ENCODE measurements around the gene ACADM. TPM values are rescaled to one million over a fixed set of nuclear protein-coding genes. Genes with fewer than 3 reads are reported as not detected.
"Not testable (repeated sequence)": the region's sequence is repeated elsewhere in the genome, so short reads cannot be mapped to it uniquely, and the experiment has no call there.

ACADM gene
- total RNA-seq, 2 donors from 2014 or later: 41.3 to 61.9 TPM

GRCh38 chr1:75794382-75794781 is 69.9 kb downstream of the ACADM start:
- H3K27ac Mint-ChIP-seq: no peak overlapping the region
- H3K27me3 Mint-ChIP-seq: no peaks in the 10 kb centered on the region
- H3K4me1 Mint-ChIP-seq: peaks cover 34% of the 10 kb centered on the region
- no peak overlapping the region for H3K4me3 Mint-ChIP-seq
- H3K9me3 Mint-ChIP-seq: no peaks in the 10 kb centered on the region
- peaks cover 99% of the 10 kb centered on the region for H3K36me3 Mint-ChIP-seq (ENCODE audit: low read depth)
- ATAC-seq (replicated peaks): no peak

DNA sequence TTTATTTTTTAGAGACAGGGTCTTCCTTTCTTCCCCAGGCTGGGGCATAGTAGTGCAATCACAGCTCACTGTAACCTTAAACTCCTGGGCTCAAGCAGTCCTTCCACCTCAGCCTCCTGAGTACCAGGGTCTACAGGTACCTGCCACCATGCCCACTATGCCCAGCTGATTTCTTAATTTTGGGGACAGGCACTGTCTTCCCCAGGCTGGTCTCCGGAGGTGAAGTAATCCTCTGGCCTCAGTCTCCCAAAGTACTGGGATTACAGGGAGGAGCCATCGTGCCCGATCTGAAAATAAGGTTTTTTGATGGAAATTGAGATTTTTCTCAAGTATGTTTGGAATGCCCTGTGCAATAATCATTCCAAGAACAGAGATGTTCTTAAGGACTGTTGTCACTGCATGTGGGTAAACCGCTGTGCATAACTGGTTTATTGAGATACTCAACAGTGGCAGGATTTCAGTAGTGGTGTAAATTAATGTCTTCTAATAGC is 71.2 kb downstream of the ACADM start:
- Mint-ChIP-seq H3K4me3 (no peak overlapping the region), H3K27ac (no peak overlapping the region), H3K4me1 (peaks cover 22% of the 10 kb centered on the region), H3K9me3 (no peaks in the 10 kb centered on the region), H3K27me3 (no peaks in the 10 kb centered on the region), H3K36me3 (ENCODE audit: low read depth) (peaks cover 86% of the 10 kb centered on the region)
- ATAC-seq (replicated peaks): no peak

DNA sequence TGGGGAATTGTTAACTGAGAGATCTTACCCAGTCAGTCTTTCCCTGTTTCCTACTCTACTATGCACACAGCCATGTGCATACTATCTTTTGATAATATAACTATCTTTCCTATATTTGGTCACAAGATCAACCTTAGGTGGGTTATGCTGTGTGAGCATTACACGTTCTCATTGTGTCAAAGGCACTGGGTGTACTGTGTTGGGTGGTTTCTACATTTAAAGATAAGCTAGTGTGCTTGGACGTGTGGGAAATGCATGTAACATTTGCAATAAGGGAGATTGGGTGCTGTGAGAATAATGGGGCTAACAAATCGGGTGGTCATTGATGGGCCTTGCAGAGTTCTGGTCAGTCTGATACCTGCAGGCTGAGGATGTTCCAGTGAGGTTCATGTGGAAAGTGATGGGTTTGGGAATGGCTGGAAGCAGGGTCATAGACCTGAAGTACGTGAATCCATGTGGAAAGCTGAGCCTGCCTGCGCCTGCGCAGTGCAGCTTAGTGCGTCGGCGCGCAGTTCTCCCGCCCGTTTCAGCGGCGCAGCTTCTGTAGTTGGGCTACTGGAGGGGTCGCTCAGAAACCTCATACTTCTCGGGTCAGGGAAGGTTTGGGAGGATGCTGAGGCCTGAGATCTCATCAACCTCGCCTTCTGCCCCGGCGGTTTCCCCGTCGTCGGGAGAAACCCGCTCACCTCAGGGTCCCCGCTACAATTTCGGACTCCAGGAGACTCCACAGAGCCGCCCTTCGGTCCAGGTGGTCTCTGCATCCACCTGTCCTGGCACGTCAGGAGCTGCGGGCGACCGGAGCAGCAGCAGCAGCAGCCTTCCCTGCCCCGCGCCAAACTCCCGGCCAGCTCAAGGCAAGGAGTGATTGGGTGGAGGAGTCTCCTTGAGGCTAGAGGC is 72.1 kb downstream of the ACADM start, which contains the start of gene MSH4:
TSS of gene MSH4 (plus strand) at position 507 of the 897 bp plus-strand sequence. CDS start at position 611, 104 bp downstream.
- Mint-ChIP-seq H3K27ac (no peak within 1 kb of the TSS), H3K27me3 (no peaks in the 10 kb centered on the region), H3K36me3 (ENCODE audit: low read depth) (peaks cover 77% of the 10 kb centered on the region), H3K4me1 (peaks cover 13% of the 10 kb centered on the region), H3K4me3 (no peak within 1 kb of the TSS), H3K9me3 (no peaks in the 10 kb centered on the region)
- no peak for ATAC-seq (replicated peaks)

- no peak overlapping the region for H3K4me3 Mint-ChIP-seq
- no peaks in the 10 kb centered on the region for H3K27me3 Mint-ChIP-seq
- ATAC-seq (replicated peaks): no peak
- no peaks in the 10 kb centered on the region for H3K9me3 Mint-ChIP-seq
- peaks cover 11% of the 10 kb centered on the region for H3K4me1 Mint-ChIP-seq
- no peak overlapping the region for H3K27ac Mint-ChIP-seq
- peaks cover 71% of the 10 kb centered on the region for H3K36me3 Mint-ChIP-seq (ENCODE audit: low read depth)
Observed at GRCh38 chr1:75797273-75797588, 72.7 kb downstream of the ACADM start.

DNA sequence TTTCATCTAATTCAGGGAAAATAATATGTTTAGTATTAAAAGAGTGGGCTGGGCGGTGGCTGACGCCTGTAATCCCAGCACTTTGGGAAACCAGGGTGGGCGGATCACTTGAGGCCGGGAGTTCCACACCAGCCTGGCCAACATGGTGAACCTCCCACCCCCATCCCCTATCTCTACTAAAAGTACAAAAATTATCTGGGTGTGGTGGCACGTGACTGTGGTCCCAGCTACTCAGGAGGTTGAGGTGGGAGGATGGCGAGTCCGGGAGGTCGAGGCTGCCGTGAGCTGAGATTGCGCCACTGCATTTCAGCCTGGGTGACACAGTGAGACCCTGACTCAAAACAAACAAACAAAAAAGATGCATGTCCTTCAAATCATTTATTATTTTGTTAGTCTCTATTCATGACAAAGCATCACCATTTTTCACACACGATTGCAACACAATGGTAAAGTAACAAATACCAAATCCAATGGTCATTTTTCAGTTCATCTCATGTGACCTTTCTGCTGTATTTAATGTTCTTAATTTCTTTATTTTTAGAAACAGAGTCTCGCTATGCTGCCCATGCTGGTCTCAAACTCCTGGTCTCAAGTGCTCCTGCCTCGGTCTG is 73.2 kb downstream of the ACADM start:
- no peak for ATAC-seq (replicated peaks)
- Mint-ChIP-seq H3K4me1 (peaks cover 11% of the 10 kb centered on the region), H3K36me3 (ENCODE audit: low read depth) (peaks cover 66% of the 10 kb centered on the region), H3K4me3 (no peak overlapping the region), H3K9me3 (no peaks in the 10 kb centered on the region), H3K27me3 (no peaks in the 10 kb centered on the region), H3K27ac (peak overlapping the region; percentile 12)

DNA sequence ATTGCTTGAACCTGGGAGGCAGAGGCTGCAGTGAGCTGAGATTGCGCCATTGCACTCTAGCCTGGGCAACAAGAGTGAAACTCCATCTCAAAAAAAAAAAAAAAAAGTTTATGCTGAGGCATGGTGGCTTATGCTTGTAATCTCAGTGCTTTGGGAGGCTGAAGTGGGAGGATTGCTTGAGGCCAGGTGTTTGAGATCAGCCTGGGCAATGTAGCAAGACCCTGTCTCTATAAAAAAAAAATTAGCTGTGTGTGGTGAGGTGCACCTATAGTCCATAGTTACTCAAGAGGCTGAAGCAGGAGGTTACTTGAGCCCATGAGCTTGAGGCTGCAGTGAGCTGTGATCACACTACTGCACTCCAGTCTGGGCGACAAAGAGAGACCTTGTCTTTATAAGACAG is 77.0 kb downstream of the ACADM start:
- not testable (repeated sequence) for H3K27me3 Mint-ChIP-seq; ATAC-seq (replicated peaks); H3K27ac Mint-ChIP-seq; H3K9me3 Mint-ChIP-seq; H3K4me3 Mint-ChIP-seq; H3K4me1 Mint-ChIP-seq
- peaks cover 28% of the 10 kb centered on the region for H3K36me3 Mint-ChIP-seq (ENCODE audit: low read depth)

DNA sequence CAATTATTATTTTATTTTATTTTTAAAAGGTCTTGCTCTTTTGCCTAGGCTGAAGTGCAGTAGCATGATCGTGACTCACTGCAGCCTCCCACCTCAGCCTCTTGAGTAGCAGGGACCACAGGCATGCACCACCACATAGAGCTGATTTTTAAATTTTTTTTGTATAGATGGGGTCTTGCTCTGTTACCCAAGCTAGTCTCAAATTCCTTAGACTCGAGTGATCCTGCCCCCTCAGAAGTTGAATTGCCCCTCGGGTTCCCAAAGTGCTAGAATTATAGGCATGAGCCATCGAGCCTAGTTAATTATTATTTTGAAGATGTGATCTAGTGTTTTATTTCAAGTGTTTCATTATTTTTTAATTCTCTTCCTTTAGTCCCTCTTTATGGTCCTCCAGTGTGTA is 84.4 kb downstream of the ACADM start:
- no peak for ATAC-seq (replicated peaks)
- H3K9me3 Mint-ChIP-seq: no peaks in the 10 kb centered on the region
- H3K4me1 Mint-ChIP-seq: no peaks in the 10 kb centered on the region
- H3K4me3 Mint-ChIP-seq: no peak overlapping the region
- H3K27me3 Mint-ChIP-seq: no peaks in the 10 kb centered on the region
- H3K36me3 Mint-ChIP-seq (ENCODE audit: low read depth): no peaks in the 10 kb centered on the region
- no peak overlapping the region for H3K27ac Mint-ChIP-seq

- not testable (repeated sequence) for H3K9me3 Mint-ChIP-seq; H3K36me3 Mint-ChIP-seq (ENCODE audit: low read depth); H3K4me1 Mint-ChIP-seq; ATAC-seq (replicated peaks); H3K27me3 Mint-ChIP-seq; H3K4me3 Mint-ChIP-seq; H3K27ac Mint-ChIP-seq
Observed at GRCh38 chr1:75810113-75810512, 85.6 kb downstream of the ACADM start.

- no peaks in the 10 kb centered on the region for H3K27me3 Mint-ChIP-seq
- H3K4me1 Mint-ChIP-seq: no peaks in the 10 kb centered on the region
- no peak for ATAC-seq (replicated peaks)
Observed at GRCh38 chr1:75811211-75811981, 86.9 kb downstream of the ACADM start.

DNA sequence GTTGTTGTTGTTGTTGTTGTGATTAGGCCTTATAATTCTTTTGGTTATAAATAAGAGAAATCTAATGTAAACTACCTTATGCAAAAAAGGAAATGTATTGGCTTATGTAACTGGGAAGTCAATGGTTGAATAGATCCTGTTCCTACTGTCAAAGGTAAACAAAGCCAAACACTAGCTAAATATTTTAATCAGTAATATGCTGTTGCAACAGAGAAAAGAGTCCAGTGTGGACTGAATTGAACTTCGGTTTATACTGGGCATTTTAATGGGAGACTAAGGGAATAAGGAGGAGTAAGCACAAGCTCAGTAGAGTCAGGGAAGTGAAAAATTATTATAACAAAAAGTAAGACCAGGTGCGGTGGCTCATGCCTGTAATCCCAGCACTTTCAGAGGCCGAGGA is 87.6 kb downstream of the ACADM start:
- Mint-ChIP-seq H3K4me1 (no peaks in the 10 kb centered on the region), H3K4me3 (no peak overlapping the region), H3K9me3 (no peaks in the 10 kb centered on the region), H3K27ac (no peak overlapping the region), H3K27me3 (no peaks in the 10 kb centered on the region), H3K36me3 (ENCODE audit: low read depth) (no peaks in the 10 kb centered on the region)
- ATAC-seq (replicated peaks): no peak

More at GRCh38 chr1:75811211-75811981, 86.9 kb downstream of the ACADM start:
- H3K9me3 Mint-ChIP-seq: no peaks in the 10 kb centered on the region
- no peak overlapping the region for H3K4me3 Mint-ChIP-seq
- H3K36me3 Mint-ChIP-seq (ENCODE audit: low read depth): no peaks in the 10 kb centered on the region
- H3K27ac Mint-ChIP-seq: no peak overlapping the region

Other genes starting within 250 kb of the ACADM start
- under 1 TPM in 1 of 2 donors, not detected in 1; 0.61 TPM for gene SLC44A5, start 113.6 kb upstream of the ACADM start, total RNA-seq
- 100 to 1,000 TPM; 109 to 165 TPM for gene RABGGTB, start 61.5 kb downstream of the ACADM start, total RNA-seq
- under 1 TPM; 0.32 to 0.95 TPM for gene MSH4, start 72.2 kb downstream of the ACADM start, total RNA-seq
- gene ASB17, start 207.7 kb downstream of the ACADM start, total RNA-seq: not detected

All from activated T-helper 17 cell treated with anti-CD3 and anti-CD28 coated beads, Interleukin-2, amount 50 U/mL, for 72 hours (primary cell).